HK-2 (cell line): Measurements from ENCODE around the gene ACOXL.
A peak's percentile ranks its signal among the peaks of the same experiment; 100 is the strongest.

Source experiments
- DNase-seq: peaks from one replicate; pipeline ENCODE4 v3.0.0-alpha.2; 2018; ENCODE audit not compliant: unreplicated experiment

The ACOXL gene

DNA sequence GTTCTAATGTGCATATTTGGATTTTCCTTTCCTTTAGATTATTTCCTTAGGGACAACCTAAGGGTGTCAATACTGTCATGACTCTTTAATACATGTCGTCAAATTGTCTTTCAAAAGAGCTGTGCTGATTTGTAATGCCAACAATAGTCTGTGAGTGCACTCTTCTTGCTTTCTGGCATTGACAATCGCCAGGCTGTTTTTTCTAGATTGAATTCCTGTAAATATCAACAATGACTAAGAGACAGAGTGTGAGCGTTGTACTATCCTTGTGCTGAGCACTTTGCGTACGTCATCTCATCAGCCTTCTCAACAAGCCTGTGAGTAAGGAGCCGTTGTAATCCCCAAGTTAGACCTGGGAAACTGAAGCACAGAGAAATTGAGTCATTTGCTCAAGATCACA, 96.0 kb downstream of the ACOXL start:
- no peak for DNase-seq

DNA sequence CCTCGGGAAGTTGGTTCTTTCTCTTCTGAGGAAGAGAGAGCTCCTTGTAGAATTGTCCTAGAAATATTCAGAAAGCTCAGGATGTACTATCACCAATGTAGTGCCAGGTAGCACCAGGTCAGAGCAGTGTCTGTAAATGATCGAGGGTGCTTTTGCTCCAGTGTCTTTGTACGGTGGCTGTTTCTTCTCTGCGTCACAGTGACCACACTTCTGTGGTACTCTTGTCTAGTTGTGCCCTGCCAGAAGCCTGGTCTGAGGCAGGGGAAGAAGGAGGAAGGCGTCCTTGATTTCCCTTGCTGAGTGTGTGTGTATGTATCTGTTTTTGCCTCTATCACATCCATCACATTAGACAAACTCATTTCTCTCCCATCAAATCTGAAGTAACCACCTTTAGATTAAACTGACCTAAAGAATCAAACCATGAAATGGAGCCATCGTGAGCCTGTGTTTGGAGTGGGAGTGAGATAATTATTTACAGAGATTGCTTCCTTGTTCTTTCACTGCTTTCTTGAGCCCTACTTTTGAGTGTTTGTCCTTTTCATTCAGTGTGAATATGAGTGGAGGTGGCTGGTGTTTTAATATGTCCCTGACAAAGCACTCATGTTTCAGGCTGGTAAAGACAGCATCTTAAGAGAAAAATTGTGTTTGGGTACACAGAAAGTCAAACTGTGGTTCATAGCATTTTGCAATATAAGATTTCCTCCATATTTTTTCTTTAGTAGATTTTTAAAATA, 97.2 kb downstream of the ACOXL start:
- no peak for DNase-seq

DNA sequence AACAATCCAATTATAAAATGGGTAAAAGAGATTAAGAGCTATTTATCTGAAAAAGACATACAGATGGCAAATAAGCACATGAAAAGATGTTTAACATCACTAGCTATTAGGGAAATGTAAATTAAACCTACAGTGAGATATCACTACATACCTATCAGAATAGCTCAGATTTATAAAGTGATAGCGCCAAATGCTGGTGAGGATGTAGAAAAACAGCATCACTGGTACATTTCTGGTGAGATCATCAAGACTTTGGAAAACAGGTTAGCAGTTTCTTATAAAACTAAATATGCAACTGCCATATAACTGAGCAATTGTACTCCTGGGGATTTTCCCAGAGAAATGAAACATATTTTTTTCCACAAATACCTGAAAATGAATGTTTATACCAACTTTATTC, 100.4 kb downstream of the ACOXL start:
- DNase-seq = no peak

DNA sequence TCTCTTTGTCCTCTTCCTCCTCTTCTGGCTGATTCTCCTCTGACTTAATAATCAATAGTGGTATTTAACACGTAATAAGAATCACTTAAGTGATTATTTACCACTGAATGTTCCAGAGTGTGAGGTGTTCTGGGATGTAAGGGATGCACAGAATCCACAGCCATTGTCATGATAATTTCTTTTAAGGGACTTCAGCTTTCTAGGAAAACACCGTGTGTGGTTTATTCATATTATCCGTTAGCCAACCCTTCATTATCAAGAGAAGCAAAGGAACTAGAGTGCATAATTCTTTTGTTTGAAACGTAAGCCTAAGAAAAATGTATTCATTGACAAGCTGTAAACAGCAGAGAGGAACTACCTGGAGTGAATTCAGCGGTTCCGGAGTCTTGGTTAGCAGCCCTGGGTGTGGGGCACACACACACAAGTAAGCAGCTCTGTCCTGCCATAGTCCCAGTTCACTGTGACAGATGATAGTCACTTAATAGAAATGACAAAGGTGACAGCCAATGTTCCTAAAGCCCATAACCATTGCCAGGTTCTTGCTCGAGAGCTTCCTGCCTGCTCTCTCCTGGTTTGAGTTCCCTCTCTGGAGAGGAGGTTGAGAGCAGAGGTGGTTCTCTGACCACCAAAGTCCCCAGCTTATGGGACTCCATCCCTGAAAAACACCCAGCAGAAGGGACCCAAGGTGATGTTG, 101.9 kb downstream of the ACOXL start:
- no peak for DNase-seq

DNA sequence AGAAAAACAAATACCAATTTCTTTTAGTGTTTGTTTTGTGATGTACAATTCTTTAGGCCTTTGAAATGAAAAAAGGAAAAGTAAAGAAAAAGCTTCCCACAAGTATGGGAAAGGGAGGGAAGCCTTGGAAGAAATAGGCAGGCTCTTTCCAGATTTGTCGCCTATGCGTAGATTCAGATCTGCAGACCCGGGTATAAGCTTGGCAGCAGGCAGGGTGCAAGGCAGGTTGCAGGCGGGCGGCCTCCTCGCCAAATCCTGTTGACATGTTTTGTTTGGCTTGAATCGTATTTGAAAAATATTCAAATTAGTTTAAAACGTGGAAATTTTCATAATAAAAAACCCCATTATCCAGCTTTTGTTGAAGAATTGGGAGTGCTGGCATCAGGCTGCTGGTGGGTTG, 104.3 kb downstream of the ACOXL start:
- no peak for DNase-seq

DNA sequence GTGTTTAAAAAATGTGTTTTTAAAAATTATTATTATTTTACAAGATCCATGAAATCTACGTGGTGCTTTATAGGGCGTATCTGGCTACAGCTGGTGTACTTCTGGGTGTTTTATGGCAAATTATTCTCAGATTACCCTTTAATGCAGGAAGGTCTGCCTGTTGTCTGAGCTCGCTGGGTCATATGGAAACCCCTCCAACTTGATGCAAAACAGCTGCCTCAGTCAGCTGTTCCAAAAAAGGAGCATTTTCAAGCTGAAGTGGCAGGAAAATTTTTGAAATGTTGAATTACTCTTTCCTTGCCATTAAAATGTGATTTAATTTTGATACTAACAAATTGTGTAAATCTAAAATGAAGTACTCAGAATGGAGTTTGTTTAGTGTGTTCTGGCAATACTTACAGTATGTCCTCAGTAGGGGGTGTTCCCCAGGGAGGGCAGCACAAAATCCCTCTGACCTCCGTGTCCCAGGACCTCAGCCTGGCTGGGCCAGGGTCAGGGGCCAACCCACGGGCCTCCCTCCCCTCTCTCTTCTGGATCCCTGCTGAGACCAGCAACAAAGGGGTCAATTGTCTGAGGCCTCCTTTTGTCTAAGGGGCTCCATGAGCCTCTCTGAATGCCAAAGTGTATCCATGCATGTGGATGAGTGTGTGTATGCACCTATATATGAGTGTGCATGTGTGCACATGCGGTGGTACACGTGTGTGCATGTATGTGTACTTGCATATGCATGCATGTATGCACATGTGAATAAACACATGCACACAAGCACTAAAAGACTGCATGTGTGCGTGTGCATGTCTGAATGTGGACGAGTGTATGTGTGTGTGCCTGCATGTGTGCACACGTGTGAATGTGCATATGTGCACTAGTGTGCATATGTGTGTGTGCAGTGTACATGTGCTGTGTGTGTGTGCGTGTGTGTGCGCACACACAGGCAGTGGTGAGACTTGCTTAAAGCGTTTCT, 105.4 kb downstream of the ACOXL start:
- DNase-seq = no peak

DNA sequence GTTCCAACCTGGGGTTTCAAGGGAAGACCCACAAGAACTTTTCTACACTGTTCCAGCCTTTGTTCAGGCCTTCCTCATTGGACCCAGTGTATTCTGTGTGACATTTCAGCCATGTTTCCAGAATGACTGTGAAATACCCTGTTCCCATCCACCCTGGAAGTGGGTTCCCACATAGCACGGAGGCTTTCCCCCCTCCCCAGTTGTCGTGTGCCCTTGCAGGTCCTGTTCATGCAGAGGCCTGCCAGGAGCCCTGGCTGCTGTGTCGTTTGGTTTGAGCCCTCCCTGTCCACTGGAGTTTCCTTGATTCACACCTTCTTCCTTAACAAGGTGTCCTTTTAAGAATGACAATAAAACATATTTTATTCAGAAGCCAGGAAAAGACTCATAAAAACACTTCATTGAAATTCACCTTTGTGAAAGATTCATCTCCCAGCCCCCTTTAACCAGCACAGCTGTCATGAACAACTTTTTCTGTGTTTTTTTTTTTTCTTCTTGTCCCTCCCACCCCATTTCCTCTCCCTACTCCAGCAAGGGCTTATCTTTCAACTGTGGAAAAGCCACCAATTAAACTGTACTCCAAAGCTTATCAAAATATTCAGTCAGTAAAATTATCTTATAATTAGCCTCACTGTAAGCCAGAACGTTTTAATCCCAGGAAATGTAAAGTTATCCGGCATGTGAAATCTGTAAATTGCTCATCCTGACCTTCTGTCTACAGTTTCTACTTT, 106.4 kb downstream of the ACOXL start:
- no peak for DNase-seq

DNA sequence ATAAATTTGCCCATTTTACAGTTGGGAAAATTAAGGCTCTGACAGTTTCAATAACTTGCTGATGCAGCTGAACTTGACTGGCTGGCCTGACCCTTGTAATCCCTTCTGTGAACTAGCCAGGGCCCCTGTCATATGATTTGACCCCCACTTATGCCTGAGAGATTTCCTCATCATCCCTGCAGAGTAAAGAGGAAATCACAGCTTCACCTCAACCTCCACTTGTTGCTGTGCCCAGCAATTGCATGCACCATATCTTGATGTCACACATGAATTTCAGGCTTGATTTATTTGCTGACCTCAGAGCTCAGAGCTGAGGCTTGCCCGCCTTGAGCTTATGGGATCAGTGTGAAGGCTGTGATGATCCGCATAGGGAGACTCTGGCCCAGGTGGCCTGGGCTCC, 108.1 kb downstream of the ACOXL start:
- DNase-seq = no peak

DNA sequence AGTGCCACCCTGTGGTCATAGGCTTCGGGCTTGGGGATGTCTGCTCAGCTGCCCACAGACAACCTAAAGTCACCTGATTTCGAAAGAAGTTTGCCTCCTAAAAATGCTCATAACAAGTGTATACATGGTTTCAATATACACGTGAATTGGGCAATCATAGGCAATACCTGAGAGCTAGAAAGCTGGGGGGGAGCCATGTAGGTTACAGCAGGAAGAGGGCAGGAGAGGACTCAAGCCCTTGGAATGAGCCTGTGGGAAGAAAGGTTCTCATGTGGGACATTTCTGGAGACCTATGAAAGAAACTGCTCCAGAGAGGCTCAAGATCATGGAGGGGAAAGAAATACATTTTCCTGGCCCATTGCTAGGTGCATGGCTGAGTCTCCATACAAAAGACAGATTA, 109.7 kb downstream of the ACOXL start:
- no peak for DNase-seq

DNA sequence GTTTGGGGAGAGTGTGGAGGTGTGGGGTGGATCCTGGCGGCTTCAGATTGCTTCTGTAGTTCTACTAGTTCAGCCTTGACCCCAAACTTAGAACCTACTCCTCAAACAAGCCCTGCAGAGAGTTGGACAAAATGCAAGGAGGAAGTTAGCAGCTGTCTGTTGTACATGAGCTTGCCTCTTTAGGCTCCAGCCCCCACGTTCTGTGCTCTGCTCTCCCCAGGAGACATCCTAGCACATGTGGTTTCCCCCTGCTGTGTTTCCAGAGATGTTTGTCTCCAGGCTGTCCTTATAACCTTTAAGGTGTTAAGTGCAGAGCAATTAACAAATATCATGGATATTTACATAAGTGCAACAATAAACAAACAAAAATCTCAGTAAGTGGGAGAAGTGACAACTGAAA, 111.1 kb downstream of the ACOXL start:
- DNase-seq = no peak

DNA sequence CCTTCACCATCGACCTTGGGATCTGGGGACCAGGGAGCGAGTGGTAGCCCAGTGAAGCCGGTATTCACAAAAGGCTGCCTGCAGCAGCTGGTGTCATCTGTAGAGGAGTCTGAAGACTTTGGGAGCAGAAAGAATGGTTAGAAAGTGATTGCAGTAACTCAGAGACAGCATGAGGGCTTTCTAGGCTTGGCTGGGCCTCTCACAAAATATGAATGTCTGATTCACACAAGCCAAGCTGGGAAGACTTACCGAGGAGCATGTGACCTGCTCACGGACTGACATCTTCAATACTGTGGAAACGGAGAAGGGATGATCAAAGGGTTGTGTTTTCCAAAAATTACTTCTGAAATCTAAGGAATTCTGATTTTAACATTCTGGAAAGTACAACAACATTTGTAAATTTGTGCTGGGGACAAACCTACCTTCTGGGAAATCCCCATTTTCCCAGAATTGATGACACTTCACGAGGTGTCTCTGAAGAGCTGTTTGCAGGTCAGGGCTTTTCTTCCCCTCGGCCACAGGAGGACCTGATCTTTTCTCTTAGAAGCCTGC, 111.7 kb downstream of the ACOXL start:
- no peak for DNase-seq

DNA sequence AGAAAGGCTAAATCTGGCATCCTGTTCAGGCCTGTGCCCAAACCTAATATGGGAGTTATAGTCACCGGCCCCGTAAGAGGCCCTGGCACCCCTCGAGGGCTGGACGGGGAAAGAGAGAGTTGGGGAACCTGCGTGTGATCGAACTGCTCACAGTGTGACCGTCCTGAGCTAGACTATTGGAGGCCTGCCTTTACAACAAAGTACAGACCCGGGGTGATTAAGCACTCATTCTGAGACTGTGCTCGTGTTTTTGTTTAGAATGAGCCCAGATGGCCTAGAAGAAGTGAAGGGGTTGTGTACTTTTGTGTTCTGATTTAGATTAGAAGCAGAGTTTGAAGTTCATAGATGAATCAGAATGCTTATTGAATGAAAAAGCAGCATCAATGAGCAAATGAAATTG, 115.3 kb downstream of the ACOXL start:
- DNase-seq = no peak

DNA sequence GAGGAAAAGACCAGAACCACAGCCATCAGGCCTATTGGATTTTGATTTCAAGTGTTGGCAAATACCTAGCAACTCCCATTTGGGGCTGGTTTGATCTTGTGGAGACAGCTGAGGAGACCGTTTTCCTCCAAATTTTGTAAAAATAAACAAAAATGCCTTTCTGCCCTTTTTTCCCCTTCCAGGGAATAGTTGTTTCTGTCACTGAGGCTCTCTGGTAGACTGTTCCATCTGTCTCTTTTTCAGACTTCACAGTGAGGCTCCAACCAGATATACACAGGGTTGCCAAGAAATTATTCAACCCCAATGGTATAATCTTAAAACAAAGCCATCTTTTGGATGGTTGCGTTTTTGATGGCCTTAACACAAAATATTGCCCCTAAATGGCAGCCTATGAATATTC, 115.7 kb downstream of the ACOXL start:
- no peak for DNase-seq

DNA sequence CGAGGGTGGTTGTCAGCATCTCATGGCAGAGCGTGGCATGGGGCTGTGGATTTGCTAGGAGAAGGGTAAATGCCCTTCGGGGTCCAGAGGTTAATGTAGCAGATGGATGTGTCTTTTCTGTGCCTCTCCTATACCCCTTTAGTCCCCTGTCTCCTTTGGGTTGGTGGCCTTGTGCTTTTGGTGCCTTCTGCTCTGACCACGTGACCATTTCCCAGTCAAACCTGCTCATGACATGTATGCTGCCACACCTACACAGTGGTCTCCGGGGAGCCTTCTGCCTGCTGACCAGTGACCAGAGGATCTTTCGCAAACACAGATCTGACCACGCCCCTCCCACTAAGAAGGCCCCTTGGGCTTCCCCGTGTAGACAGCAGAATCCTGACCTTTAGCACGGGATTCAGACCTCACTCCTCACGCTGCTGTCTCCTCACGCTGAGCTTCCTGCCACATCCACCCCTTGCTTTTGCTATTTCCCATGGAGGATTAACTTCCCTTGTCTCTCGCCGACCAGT, 116.2 kb downstream of the ACOXL start:
- DNase-seq = no peak

DNA sequence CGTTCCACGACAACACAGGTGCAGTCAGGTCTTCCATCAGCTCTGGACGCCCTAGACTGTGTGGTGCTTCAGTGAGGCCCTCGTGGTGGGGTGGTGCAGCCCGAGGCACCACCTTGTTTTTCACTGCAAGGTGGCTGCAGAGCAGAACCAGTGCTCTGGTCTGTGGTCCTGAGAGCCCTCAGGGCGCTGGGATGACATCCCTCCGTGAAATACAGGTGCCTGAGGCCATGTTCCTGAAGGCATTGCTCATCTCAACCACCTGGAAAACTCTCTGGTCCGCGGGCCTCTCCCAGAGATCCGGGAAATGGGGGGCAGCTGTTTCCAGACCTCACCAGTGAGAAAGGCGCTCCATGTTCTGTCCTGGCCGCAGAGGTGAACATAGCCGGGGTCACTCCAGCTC, 119.2 kb downstream of the ACOXL start:
- DNase-seq = no peak

DNA sequence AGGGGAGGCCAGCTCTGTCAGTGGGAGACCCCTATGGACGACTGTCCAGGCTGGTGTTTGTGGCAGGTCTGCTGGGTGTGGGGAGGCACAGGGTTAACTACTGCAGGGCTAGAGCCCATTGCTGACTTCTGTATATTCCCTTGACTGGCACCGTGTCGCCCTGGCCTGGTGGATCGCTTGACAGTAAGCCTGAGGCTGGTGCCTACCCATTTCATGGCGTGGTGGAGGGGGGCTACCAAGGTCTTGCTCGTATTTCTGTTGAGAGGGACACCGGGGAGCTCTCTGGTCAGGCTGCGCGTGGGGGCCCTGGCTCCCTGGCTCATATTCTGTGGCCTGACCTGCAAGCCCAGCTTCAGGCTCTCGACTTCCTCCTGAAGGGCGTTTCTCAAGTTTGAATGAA, 119.7 kb downstream of the ACOXL start:
- no peak for DNase-seq

DNA sequence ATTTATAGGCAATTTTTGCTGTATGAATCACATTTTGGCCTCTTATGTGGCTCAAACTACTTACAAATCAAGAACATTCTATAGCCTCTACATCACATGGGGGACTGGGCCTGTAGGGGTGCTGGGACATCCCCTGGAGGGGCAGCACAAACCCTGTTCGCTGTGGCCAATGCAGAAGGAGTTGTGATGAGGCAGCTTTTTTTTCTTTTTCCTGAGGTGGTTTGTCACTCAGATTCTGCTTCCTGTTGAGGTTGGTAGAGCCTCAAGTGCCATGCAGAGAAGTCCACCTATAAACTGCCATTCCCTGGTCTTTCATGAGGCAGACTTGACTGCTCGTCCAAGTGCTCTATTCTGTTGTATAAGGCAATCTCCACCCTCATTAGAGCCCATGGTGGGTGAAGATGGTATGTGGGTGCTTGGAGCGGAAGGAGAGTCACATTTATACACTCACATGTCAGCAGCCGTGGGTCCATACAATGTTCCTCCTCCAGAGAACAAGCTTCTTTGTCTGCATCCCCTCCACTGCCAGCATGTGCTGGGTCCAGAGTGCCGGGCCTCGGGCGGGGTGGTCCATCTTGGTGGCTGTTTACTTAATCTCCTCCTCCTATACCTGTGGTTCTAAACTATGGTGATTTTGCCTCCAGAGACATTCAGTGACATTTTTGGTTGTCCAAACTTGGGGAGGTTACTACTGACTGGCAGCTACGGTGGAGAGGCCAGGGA, 120.3 kb downstream of the ACOXL start:
- no peak for DNase-seq

DNA sequence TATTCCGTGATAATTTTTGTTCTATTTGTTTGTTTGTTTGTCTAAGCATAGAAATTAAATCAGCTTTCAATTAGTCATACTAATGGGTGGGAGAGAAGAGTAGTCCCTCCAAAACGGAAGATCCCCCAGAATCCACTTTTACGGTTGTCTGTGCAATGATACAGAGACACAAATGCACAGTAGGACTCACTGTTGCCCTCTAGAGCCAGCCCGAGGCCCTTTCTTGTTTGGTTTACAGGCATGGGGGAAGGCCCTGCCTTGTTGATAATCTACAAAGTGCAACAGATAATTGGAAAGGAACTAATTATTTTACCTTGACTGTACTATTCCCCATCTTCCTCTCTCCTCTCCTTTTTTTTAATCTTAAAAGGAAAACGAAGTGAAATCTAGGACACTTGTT, 121.1 kb downstream of the ACOXL start:
- DNase-seq = peak; percentile 20

DNA sequence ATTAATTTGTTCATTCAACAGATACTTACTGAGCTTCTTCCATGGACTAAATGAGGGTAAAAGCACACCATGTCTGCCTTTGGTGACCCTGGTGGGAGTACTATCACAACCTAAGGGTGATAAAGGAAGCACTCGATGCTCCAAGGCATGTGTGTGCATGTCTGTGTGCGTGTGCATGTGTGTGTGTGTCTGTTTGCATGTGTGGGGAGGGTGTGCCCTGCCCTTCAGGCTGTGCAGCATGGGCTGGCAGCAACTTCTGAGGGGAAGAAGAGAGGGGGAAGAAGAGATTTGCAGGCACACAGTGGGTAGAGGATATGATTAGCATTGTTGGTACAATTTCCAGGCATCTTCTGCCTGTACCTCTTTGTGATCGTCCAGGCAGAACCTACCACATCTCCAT, 121.6 kb downstream of the ACOXL start:
- DNase-seq = no peak

DNA sequence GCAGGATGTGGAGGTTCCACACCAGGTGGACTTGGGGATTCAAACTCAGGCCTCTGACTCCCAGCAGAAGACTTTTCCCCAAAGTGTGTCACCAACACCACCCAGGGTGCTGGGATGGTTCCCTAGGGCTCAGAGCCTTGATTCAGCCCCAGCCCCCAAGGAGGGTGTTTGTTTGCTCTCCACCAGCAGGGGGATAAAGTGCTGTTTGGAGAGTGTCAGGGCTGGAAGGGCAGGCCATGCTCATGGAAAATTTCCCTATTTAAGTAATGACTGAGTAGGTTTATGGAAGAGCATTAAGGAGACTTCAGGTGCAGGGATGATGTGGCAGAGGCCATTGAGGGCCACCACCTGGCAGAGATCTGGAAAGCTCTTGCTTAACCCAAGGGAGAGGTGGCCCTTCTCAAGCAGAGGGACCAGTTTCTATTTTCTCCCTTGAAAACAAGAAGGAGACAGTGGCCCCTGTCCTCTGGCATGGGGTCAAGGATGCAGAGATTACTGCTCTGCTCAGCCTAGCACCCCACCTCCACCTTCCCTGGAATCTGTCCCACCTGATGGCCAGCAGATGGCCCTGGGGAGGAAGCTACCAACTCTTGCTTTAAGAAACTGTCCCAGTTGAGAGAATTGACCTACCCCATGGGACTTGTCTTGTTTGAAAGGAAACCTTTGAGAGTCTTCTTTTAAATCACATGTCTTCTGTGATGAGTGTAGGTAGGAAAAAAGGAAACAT, 122.1 kb downstream of the ACOXL start:
- no peak for DNase-seq
